Erythroblast (primary cell): ENCODE measurements around the gene CEP70.
"Not testable (repeated sequence)": the region's sequence is repeated elsewhere in the genome, so short reads cannot be mapped to it uniquely, and the experiment has no call there.

Experiments
- GATA1 ChIP-seq: IDR thresholded peaks from 2 replicates; pipeline ENCODE4 v1.6.1; 2011; ENCODE audit warnings: low read depth, mild to moderate bottlenecking, control low read depth, low read length, moderate library complexity
- POLR2A ChIP-seq: IDR thresholded peaks from 2 replicates; pipeline ENCODE4 v1.6.1; 2011; ENCODE audit warnings: mild to moderate bottlenecking, low read length

- not testable (repeated sequence) for TF ChIP-seq POLR2A, GATA1
Observed at GRCh38 chr3:138566293-138566692, 27.8 kb downstream of the CEP70 start.
